GM19324 (cell line): ENCODE measurements around the gene MPC2.
"Not testable (repeated sequence)": the region's sequence is repeated elsewhere in the genome, so short reads cannot be mapped to it uniquely, and the experiment has no call there.

Source experiments
- ATAC-seq: cut with Tn5 transposase; IDR thresholded peaks from one replicate; pipeline ENCODE4 v1.9.1; 2021; ENCODE audit warnings: mild to moderate bottlenecking, moderate library complexity; ENCODE audit not compliant: unreplicated experiment, low FRiP score

The MPC2 gene

DNA sequence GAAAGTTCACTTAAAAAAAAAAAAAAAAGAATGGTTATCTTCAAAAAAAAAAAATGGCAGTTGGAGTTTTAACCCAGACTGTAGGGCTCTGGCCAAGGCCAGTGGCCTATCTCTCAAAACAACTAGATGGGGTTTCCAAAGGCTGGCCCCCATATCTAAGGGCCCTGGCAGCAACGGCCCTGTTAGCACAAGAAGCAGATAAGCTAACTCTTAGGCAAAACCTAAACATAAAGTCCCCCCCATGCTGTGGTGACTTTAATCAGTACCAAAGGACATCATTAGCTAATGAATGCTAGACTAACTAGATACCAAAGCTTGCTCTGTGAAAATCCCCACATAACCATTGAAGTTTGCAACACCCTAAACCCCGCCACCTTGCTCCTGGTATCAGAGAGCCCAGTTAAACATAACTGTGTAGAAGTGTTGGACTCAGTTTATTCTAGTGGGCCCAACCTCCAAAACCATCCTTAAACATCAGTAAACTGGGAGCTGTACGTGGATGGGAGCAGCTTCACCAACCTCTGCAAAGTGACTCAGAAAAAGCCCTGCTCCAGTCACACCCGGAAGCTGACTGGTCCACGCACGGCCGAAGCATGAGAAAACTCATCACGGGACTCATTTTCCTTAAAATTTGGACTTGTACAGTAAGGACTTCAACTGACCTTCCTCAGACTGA, 70.0 kb downstream of the MPC2 start:
- ATAC-seq: not testable (repeated sequence)
